GM18505 (cell line): ENCODE data around the gene SOD3.

Experiments
- ATAC-seq: cut with Tn5 transposase; IDR thresholded peaks from one replicate; pipeline ENCODE4 v1.9.1; 2021; ENCODE audit not compliant: unreplicated experiment
- POLR2A ChIP-seq: IDR thresholded peaks from 4 replicates; pipeline ENCODE4 v1.6.1; 2011; ENCODE audit warnings: borderline replicate concordance; ENCODE audit not compliant: insufficient read depth, insufficient read length; ENCODE audit errors: extremely low read depth

The SOD3 gene

GRCh38 chr4:24780936-24781495 lies 14.4 kb upstream of the SOD3 start:
- no peak for ATAC-seq
- TF ChIP-seq POLR2A, result no peak

GRCh38 chr4:24781999-24782745 lies 13.2 kb upstream of the SOD3 start:
- no peak for ATAC-seq
- no peak for TF ChIP-seq POLR2A

GRCh38 chr4:24783506-24783905 lies 11.9 kb upstream of the SOD3 start:
- no peak for TF ChIP-seq POLR2A
- ATAC-seq, result no peak

- TF ChIP-seq POLR2A, result no peak
- ATAC-seq, result no peak
Measured at GRCh38 chr4:24791043-24791442, 4.3 kb upstream of the SOD3 start.

GRCh38 chr4:24792552-24792951 lies 2.8 kb upstream of the SOD3 start:
- no peak for TF ChIP-seq POLR2A
- ATAC-seq, result no peak

- no peak for ATAC-seq
- no peak for TF ChIP-seq POLR2A
Measured at GRCh38 chr4:24793219-24794005, 2.0 kb upstream of the SOD3 start.

- ATAC-seq, result no peak
- no peak for TF ChIP-seq POLR2A
Measured at GRCh38 chr4:24794051-24794450, 1.3 kb upstream of the SOD3 start.

- TF ChIP-seq POLR2A, result no peak
- ATAC-seq, result no peak
Measured at GRCh38 chr4:24794480-24794879, 893 bp upstream of the SOD3 start.

- no peak for ATAC-seq
- TF ChIP-seq POLR2A, result no peak
Measured at GRCh38 chr4:24795666-24796381, 451 bp downstream of the SOD3 start.

GRCh38 chr4:24796620-24797019 lies 1.2 kb downstream of the SOD3 start:
- no peak for TF ChIP-seq POLR2A
- no peak for ATAC-seq

GRCh38 chr4:24798036-24798610 lies 2.8 kb downstream of the SOD3 start:
- TF ChIP-seq POLR2A, result no peak
- ATAC-seq, result no peak

GRCh38 chr4:24799196-24799543 lies 3.8 kb downstream of the SOD3 start:
- ATAC-seq, result no peak
- TF ChIP-seq POLR2A, result no peak
